Measurements from ENCODE around the gene RTTN.

Gene RTTN

GRCh38 chr18:70135604-70136003 lies 69.9 kb downstream of the RTTN start:
- in situ Hi-C loops (cut with HindIII; ENCODE audit: low sequenced_read_pairs) = no loop called here
- DNase-seq (ENCODE audit: low read depth, low spot score) = no peak
- no peak overlapping the region for H3K4me3 ChIP-seq (ENCODE audit: low read depth, low read length)
- TF ChIP-seq CTCF (IDR thresholded peaks at IDR 0.05; ENCODE audit: low read depth, low read length) = no peak

GRCh38 chr18:70132999-70133398 lies 72.5 kb downstream of the RTTN start:
- peak; percentile 95 for DNase-seq (ENCODE audit: low read depth, low spot score)
- TF ChIP-seq CTCF (IDR thresholded peaks at IDR 0.05; ENCODE audit: low read depth, low read length) = no peak
- no peak overlapping the region for H3K4me3 ChIP-seq (ENCODE audit: low read depth, low read length)
- in situ Hi-C loops (cut with HindIII; ENCODE audit: low sequenced_read_pairs) = no loop called here

GRCh38 chr18:70128271-70128670 lies 77.2 kb downstream of the RTTN start:
- in situ Hi-C loops (cut with HindIII; ENCODE audit: low sequenced_read_pairs) = no loop called here
- no peak for DNase-seq (ENCODE audit: low read depth, low spot score)
- no peak for TF ChIP-seq CTCF (IDR thresholded peaks at IDR 0.05; ENCODE audit: low read depth, low read length)
- no peak overlapping the region for H3K4me3 ChIP-seq (ENCODE audit: low read depth, low read length)

- H3K4me3 ChIP-seq (ENCODE audit: low read depth, low read length) = no peak overlapping the region
- no peak for TF ChIP-seq CTCF (IDR thresholded peaks at IDR 0.05; ENCODE audit: low read depth, low read length)
- in situ Hi-C loops (cut with HindIII; ENCODE audit: low sequenced_read_pairs) = no loop called here
- no peak for DNase-seq (ENCODE audit: low read depth, low spot score)
Measured at GRCh38 chr18:70127359-70127758, 78.1 kb downstream of the RTTN start.

- in situ Hi-C loops (cut with HindIII; ENCODE audit: low sequenced_read_pairs) = no loop called here
- no peak for TF ChIP-seq CTCF (IDR thresholded peaks at IDR 0.05; ENCODE audit: low read depth, low read length)
- DNase-seq (ENCODE audit: low read depth, low spot score) = no peak
- no peak overlapping the region for H3K4me3 ChIP-seq (ENCODE audit: low read depth, low read length)
Measured at GRCh38 chr18:70126832-70127231, 78.7 kb downstream of the RTTN start.

GRCh38 chr18:70124139-70124538 lies 81.3 kb downstream of the RTTN start:
- no peak for TF ChIP-seq CTCF (IDR thresholded peaks at IDR 0.05; ENCODE audit: low read depth, low read length)

GRCh38 chr18:70121842-70122241 lies 83.6 kb downstream of the RTTN start:
- no peak overlapping the region for H3K4me3 ChIP-seq (ENCODE audit: low read depth, low read length)
- TF ChIP-seq CTCF (IDR thresholded peaks at IDR 0.05; ENCODE audit: low read depth, low read length) = no peak

More at GRCh38 chr18:70124139-70124538, 81.3 kb downstream of the RTTN start:
- H3K4me3 ChIP-seq (ENCODE audit: low read depth, low read length) = no peak overlapping the region
- no peak for DNase-seq (ENCODE audit: low read depth, low spot score)
- in situ Hi-C loops (cut with HindIII; ENCODE audit: low sequenced_read_pairs) = no loop called here

More at GRCh38 chr18:70121842-70122241, 83.6 kb downstream of the RTTN start:
- DNase-seq (ENCODE audit: low read depth, low spot score) = no peak
- in situ Hi-C loops (cut with HindIII; ENCODE audit: low sequenced_read_pairs) = no loop called here

Data from astrocyte of the spinal cord (primary cell).